Stimulated activated CD8-positive, alpha-beta memory T cell treated with anti-CD3 and anti-CD28 coated beads, Interleukin-15, amount 100 ng/mL, for 24 hours (primary cell): ENCODE measurements around the gene NOD1.
"Not testable (repeated sequence)": the region's sequence is repeated elsewhere in the genome, so short reads cannot be mapped to it uniquely, and the experiment has no call there.

Experiments
- DNase-seq: peaks from one replicate; pipeline ENCODE4 v3.0.0-alpha.2; 2020; ENCODE audit warnings: low read depth

The NOD1 gene

DNA sequence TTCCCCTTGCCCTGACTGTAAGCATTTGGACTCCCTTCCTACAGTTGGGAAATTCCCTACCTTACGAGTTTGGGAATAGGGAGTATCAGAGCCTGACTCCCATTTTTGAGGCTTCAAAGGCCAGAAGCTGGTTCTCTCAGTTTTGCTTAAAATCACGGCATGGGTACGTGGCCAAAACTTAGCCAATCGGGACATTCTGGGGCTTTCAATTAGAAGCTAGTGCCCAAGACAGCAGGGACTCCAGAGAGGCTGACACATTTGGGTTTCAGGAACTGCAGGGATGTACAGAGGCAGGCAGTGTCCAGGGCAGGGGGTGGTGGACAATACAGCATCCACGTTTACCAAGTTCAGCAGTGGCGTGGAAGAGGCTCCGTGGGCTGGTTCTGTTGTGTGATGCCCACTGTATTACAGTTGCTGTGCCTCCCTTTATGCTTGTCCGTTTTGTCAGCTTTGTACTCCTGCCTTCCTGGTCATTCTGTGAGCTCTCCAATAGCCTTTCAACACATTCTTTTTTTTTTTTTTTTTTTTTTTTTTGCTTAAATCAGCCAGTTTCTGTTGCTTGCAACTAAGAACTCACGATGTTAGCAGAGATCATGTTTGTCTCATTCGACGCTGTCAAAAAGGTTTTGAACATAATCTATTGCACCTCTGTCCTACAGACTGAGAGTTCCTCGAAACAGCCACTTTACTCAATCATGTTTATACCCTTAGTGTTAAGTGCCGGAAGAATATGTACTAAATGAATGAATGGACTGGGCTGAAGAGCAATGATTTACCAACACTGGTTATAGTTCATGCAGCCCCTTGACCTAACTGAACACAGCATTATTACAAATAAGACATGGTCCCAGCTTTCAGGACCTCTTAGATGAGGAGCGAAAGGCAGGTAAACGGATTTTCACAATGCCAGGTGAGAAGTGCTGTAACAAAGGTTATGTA lies 25.0 kb upstream of the NOD1 start:
- DNase-seq: no peak

GRCh38 chr7:30502470-30503251 lies 24.1 kb upstream of the NOD1 start:
- no peak for DNase-seq

DNA sequence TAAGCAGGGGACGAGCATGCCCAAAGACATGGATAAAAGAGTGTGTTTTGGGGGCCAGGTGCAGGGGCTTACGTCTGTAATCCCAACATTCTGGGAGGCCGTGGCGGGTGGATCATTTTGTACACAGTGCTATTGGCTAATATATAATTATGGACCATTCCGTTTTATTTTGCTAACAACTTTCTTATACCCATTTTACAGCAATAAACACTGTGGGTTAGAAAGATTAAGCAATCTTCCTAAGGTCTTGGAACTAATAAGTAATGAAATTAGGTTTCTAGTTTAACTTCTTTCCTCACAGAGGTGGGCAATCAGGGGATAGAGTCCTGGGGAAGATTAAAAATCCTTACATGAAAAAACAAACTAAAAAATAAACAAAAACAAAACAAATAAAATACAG lies 22.7 kb upstream of the NOD1 start:
- no peak for DNase-seq

- no peak for DNase-seq
Observed at GRCh38 chr7:30493228-30493627, 14.6 kb upstream of the NOD1 start.

DNA sequence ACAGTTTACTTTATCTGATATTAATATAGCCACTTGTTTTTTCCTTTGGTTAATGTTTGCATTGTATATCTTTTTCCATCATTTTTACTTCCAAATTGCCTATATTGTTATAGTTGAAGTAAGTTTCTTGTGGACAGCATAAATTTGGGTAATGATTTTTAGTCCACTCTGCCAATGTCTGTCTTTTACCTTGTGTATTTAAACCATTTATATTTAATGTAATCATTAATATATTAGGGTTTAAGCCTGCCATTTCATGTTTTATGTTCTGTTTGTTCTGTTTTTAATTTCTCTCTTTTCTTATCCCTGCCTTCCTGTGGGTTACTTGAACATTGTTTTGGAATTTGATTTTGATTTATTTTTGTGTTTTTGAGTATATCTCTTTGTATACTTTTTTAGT lies 12.8 kb upstream of the NOD1 start:
- no peak for DNase-seq

- no peak for DNase-seq
Observed at GRCh38 chr7:30487371-30487770, 8.8 kb upstream of the NOD1 start.

DNA sequence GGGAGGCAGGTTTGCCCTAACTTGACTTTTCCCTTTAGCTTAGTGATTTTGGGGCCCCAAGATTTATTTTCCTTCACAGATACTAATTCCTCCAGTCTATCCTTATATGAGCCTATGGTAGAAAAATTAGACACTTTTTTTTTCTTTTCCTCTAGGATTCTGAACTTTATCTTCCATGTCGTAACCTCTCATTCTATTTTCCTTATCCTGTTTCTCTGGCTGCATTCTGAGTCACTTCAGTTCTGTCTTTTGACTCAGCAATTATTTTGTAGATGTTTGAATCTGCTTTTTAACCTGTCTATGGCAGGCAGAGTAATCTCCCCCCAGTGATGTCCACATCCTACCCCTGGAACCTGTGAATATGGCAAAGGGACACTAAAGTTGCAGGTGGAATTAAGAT lies 7.1 kb upstream of the NOD1 start:
- DNase-seq: no peak

- not testable (repeated sequence) for DNase-seq
Observed at GRCh38 chr7:30481416-30481815, 2.8 kb upstream of the NOD1 start.

GRCh38 chr7:30479202-30480120 lies 877 bp upstream of the NOD1 start:
- no peak for DNase-seq

GRCh38 chr7:30476459-30477145 lies 2.0 kb downstream of the NOD1 start:
- DNase-seq: no peak

DNA sequence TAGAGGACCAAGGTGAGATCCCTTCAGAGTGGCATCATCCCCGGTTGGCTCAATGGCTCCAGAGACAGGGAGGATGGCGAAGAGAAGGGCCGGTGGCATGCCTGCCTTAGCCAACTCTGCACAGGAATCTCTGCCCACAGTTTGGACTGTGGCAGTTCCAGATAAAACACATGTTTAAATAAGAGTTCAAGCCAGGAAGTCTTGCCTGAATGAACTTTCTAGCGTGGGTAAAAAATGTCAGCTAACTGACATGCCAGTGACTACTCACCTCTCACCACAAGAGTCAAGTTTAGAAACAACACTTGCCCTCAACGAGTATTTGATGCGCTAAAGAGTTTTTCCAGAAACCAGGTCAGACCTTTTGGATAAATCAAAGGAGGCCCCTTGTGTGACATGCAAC lies 3.0 kb downstream of the NOD1 start:
- no peak for DNase-seq

- DNase-seq: no peak
Observed at GRCh38 chr7:30474893-30475292, 3.7 kb downstream of the NOD1 start.

DNA sequence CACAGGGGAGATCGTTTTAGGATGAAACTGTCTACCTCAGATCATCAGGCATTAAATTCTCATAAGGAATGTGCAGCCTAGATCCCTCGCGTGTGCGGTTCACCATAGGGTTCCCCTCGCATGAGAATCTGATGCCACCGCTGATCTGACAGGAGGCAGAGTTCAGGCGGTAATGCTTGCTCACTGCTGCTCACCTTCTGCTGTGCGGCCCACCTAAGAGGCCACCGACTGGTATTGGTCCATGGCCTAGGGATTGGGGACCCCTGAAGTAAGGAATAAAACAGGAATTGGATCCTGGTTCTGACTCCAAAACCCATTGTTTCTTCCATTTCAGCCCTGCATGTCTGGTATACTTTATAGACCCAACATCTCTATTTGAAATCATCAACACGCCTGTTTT lies 4.1 kb downstream of the NOD1 start:
- no peak for DNase-seq

GRCh38 chr7:30473903-30474302 lies 4.7 kb downstream of the NOD1 start:
- no peak for DNase-seq

GRCh38 chr7:30472784-30473775 lies 5.5 kb downstream of the NOD1 start:
- DNase-seq: no peak

GRCh38 chr7:30472081-30472783 lies 6.4 kb downstream of the NOD1 start:
- DNase-seq: no peak

DNA sequence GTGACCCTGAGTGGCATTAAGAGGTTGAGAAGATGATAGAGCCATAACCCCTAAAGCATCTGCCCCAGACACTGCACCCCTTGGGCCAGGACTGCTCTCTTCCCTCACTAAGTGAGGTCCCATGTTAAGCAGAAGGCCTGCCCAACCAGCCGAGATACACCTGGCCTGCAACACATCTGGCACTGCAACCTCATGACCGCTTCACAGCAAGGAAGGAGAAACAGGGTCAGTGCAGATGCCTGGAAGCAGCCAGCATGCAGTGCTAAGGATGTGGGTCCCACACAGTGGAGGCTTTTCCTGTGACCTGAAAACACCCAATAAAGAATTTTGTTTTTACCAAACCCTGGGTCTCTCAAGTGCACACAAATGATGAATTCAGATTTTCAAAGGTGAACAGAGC lies 7.4 kb downstream of the NOD1 start:
- DNase-seq: no peak

DNA sequence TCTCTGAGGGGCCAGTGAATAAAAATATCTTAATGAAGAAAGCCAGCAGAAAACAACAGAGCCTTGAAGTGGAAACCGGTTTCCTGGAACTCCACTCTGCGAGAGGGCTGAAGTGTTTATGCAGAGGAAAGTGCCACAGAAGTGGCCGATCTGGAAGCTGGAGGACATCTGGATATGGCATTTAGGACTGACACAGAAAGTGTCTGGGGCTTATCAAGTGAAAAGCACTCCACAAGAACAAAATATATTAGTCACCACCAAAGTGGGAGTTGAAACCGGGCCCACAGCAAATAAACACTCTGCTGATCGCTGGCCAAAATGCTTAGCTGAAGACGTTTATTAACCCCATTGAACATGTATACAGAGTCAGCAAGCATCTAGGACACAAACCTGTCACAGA lies 7.8 kb downstream of the NOD1 start:
- DNase-seq: no peak

DNA sequence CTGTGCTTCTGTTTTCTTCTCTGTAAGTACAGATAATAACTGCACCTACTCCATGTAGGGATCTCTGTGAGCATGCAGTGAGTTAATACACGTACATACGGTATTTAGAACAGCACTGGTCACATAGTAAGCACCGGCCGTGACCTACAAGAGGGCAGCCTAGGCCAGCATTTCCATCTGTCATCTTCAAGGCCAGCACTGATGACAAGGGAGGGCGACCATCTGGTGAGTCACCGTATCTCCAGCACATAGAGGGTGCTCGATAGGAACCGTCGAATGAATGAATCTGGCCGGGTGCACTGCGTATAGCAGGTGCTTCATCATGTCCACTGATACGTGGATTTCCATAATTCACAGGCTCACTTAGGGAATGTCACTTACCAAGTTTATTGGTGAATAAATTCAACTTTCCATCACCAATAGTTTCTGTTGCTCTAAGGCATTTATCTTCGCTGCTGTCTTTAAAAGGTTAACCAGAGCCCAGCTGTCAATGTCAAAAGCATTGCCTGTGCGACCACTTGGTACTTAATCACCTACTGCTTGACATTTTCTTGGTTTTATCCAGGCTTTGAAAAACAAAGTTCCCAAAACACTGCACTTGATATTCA lies 8.3 kb downstream of the NOD1 start:
- DNase-seq: no peak
